SK-N-SH treated with all-trans-retinoic acid at 6 μM for 48 hours (cell line): ENCODE results near the gene GPSM3.

Experiments
- ATAC-seq: fragments of 200-7000 bp; cut with Tn5 transposase; 3 replicates; pipeline ENCODE4 v1.9.1; 2020; ENCODE audit warnings: mild to moderate bottlenecking, moderate library complexity
- BACH2 ChIP-seq: fragments of 250-450 bp; sonication (Bioruptor Pico); IDR thresholded peaks from 2 replicates; pipeline ENCODE4 v1.9.0; 2021; ENCODE audit warnings: mild to moderate bottlenecking, borderline replicate concordance
- ESRRG ChIP-seq: fragments of 250-450 bp; sonication (Bioruptor Pico); IDR thresholded peaks from 2 replicates; pipeline ENCODE4 v1.6.1; 2021; ENCODE audit warnings: mild to moderate bottlenecking
- GLIS3 ChIP-seq: fragments of 250-450 bp; sonication (Bioruptor Pico); IDR thresholded peaks from 2 replicates; pipeline ENCODE4 v1.5.0; 2020; ENCODE audit warnings: mild to moderate bottlenecking, moderate library complexity
- OSR1 ChIP-seq: fragments of 250-450 bp; sonication (Bioruptor Pico); IDR thresholded peaks from 2 replicates; pipeline ENCODE4 v1.8.0; 2022; ENCODE audit warnings: moderate library complexity, mild to moderate bottlenecking, inconsistent platforms
- PATZ1 ChIP-seq: fragments of 250-450 bp; sonication (Bioruptor Pico); IDR thresholded peaks from 2 replicates; pipeline ENCODE4 v1.8.0; 2020; ENCODE audit warnings: mild to moderate bottlenecking, moderate library complexity, borderline replicate concordance
- POU6F1 ChIP-seq: fragments of 250-450 bp; sonication (Bioruptor Pico); IDR thresholded peaks from 2 replicates; pipeline ENCODE4 v1.8.0; 2021; ENCODE audit warnings: low read depth, mild to moderate bottlenecking, moderate library complexity, borderline replicate concordance
- PPARA ChIP-seq: fragments of 250-450 bp; sonication (Bioruptor Pico); IDR thresholded peaks from 2 replicates; pipeline ENCODE4 v1.5.0; 2020; ENCODE audit warnings: mild to moderate bottlenecking, borderline replicate concordance
- RARB ChIP-seq: fragments of 250-450 bp; sonication (Bioruptor Pico); IDR thresholded peaks from 2 replicates; pipeline ENCODE4 v1.8.0; 2021; ENCODE audit warnings: mild to moderate bottlenecking, moderate library complexity
- SNAI2 ChIP-seq: fragments of 250-450 bp; sonication (Bioruptor Pico); IDR thresholded peaks from 2 replicates; pipeline ENCODE4 v1.5.0; 2020; ENCODE audit warnings: mild to moderate bottlenecking, moderate library complexity
- TCF4 ChIP-seq: fragments of 250-450 bp; sonication (Bioruptor Pico); IDR thresholded peaks from 2 replicates; pipeline ENCODE4 v1.8.0; 2021; ENCODE audit warnings: mild to moderate bottlenecking, moderate library complexity, borderline replicate concordance
- TOX ChIP-seq: fragments of 250-450 bp; sonication (Bioruptor Pico); IDR thresholded peaks from 2 replicates; pipeline ENCODE4 v1.8.0; 2021; ENCODE audit warnings: mild to moderate bottlenecking, moderate library complexity, borderline replicate concordance
- TSHZ2 ChIP-seq: fragments of 250-450 bp; sonication (Bioruptor Pico); IDR thresholded peaks from 2 replicates; pipeline ENCODE4 v1.5.0; 2020; ENCODE audit warnings: mild to moderate bottlenecking, moderate library complexity
- ZC3H10 ChIP-seq: fragments of 250-450 bp; sonication (Bioruptor Pico); IDR thresholded peaks from 2 replicates; pipeline ENCODE4 v1.5.1; 2021; ENCODE audit warnings: mild to moderate bottlenecking, moderate library complexity
- ZFP3 ChIP-seq: fragments of 250-450 bp; sonication (Bioruptor Pico); IDR thresholded peaks from 2 replicates; pipeline ENCODE4 v1.5.0; 2020; ENCODE audit warnings: mild to moderate bottlenecking, moderate library complexity
- ZFP30 ChIP-seq: fragments of 450-650 bp; formaldehyde crosslinking; IDR thresholded peaks from 2 replicates; pipeline ENCODE4 v1.5.0; 2022; ENCODE audit warnings: mild to moderate bottlenecking, moderate library complexity
- ZNF565 ChIP-seq: fragments of 450-650 bp; formaldehyde crosslinking; conservative IDR thresholded peaks from 2 replicates; pipeline ENCODE4 v1.5.0; 2020; ENCODE audit warnings: low read depth, mild to moderate bottlenecking, moderate library complexity
- ZNF70 ChIP-seq: fragments of 450-650 bp; formaldehyde crosslinking; IDR thresholded peaks from 2 replicates; pipeline ENCODE4 v1.5.0; 2020; ENCODE audit warnings: mild to moderate bottlenecking, moderate library complexity
- TF ChIP-seq, protein P1 (sequence below): fragments of 250-450 bp; sonication (Bioruptor Pico); IDR thresholded peaks from 2 replicates; pipeline ENCODE4 v1.5.1; 2020; ENCODE audit warnings: low read depth, mild to moderate bottlenecking, moderate library complexity
- TF ChIP-seq, protein P2 (sequence below): fragments of 250-450 bp; sonication (Bioruptor Pico); IDR thresholded peaks from 2 replicates; pipeline ENCODE4 v1.5.1; 2021; ENCODE audit warnings: mild to moderate bottlenecking, moderate library complexity

Gene GPSM3

GRCh38 chr6:32200711-32201475 lies 8.4 kb upstream of the GPSM3 start:
- ATAC-seq: no peak
- no peak for TF ChIP-seq GLIS3
- TF ChIP-seq RARB: no peak
- TF ChIP-seq ZC3H10 (CRISPR knock-in tag): no peak
- no peak for TF ChIP-seq ZFP30
- TF ChIP-seq TOX (CRISPR knock-in tag): no peak

DNA sequence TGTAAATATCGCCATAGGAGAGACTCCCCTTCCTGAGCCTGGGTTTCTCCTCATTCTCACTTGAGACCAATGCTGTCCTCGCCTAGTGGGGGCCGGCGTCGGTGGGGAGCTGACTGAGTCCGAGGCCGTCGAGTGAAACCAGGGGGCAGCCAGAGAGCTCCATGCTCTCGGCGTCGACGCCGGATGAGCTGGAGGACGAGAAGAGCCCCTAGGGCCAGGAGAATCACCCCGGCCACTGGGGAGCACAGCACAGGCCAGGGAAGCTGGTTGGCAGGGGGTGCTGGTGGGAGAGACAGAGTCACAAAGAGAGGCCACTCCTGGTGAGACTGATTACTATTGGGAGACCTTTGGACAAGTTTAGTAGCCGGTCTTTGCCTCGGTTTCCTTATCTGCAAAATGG lies 6.4 kb upstream of the GPSM3 start:
- ATAC-seq: no peak
- TF ChIP-seq ZFP30: no peak
- TF ChIP-seq BACH2 (CRISPR knock-in tag): no peak
- TF ChIP-seq ESRRG: no peak
- TF ChIP-seq ZNF70: no peak
- TF ChIP-seq GLIS3: no peak
- no peak for TF ChIP-seq ZC3H10 (CRISPR knock-in tag)
- TF ChIP-seq PATZ1 (CRISPR knock-in tag): no peak
- no peak for TF ChIP-seq TCF4
- no peak for TF ChIP-seq TSHZ2 (CRISPR knock-in tag)
- no peak for TF ChIP-seq PPARA (CRISPR knock-in tag)
- TF ChIP-seq, all 23 proteins: peak for 0

DNA sequence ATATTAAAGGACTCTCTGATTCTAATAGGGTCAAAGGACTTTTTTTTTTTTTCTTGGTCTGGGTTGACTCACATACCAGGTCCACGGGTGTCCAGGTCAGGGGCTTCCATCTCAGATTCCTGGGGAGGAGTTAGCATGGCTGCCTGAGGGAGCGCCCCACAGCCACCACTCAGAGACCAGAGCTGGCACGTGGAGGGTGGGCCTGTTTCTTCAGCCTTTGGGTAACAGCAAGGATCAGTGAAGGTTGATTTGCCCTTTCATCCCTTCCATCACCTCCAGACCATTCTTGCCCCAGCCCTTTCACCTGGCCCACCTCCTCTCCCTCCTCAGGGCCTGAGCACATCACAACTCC lies 5.9 kb upstream of the GPSM3 start:
- no peak for TF ChIP-seq TOX (CRISPR knock-in tag)
- TF ChIP-seq PATZ1 (CRISPR knock-in tag): no peak
- no peak for TF ChIP-seq ZFP30
- no peak for TF ChIP-seq SNAI2 (CRISPR knock-in tag)
- no peak for TF ChIP-seq ZNF565 (CRISPR knock-in tag)
- no peak for TF ChIP-seq OSR1
- TF ChIP-seq TCF4: no peak
- no peak for TF ChIP-seq PPARA (CRISPR knock-in tag)
- no peak for TF ChIP-seq POU6F1 (CRISPR knock-in tag)
- TF ChIP-seq GLIS3: no peak
- no peak for ATAC-seq

GRCh38 chr6:32196682-32197616 lies 4.5 kb upstream of the GPSM3 start:
- no peak for ATAC-seq
- no peak for TF ChIP-seq ZFP30
- 0 out of 2 replicates have a peak, but pooled peaks have one; percentile 2 for TF ChIP-seq ZFP3
- TF ChIP-seq TSHZ2 (CRISPR knock-in tag): no peak
- TF ChIP-seq, protein P1, sequence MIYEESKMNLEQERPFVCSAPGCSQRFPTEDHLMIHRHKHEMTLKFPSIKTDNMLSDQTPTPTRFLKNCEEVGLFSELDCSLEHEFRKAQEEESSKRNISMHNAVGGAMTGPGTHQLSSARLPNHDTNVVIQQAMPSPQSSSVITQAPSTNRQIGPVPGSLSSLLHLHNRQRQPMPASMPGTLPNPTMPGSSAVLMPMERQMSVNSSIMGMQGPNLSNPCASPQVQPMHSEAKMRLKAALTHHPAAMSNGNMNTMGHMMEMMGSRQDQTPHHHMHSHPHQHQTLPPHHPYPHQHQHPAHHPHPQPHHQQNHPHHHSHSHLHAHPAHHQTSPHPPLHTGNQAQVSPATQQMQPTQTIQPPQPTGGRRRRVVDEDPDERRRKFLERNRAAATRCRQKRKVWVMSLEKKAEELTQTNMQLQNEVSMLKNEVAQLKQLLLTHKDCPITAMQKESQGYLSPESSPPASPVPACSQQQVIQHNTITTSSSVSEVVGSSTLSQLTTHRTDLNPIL (CRISPR knock-in tag): no peak
- no peak for TF ChIP-seq OSR1
- no peak for TF ChIP-seq ESRRG
- TF ChIP-seq BACH2 (CRISPR knock-in tag): no peak
- TF ChIP-seq, protein P2, sequence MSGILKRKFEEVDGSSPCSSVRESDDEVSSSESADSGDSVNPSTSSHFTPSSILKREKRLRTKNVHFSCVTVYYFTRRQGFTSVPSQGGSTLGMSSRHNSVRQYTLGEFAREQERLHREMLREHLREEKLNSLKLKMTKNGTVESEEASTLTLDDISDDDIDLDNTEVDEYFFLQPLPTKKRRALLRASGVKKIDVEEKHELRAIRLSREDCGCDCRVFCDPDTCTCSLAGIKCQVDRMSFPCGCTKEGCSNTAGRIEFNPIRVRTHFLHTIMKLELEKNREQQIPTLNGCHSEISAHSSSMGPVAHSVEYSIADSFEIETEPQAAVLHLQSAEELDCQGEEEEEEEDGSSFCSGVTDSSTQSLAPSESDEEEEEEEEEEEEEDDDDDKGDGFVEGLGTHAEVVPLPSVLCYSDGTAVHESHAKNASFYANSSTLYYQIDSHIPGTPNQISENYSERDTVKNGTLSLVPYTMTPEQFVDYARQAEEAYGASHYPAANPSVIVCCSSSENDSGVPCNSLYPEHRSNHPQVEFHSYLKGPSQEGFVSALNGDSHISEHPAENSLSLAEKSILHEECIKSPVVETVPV (CRISPR knock-in tag): no peak
- no peak for TF ChIP-seq SNAI2 (CRISPR knock-in tag)
